ENCODE measurements around the gene GRM1.

GRM1 gene

DNA sequence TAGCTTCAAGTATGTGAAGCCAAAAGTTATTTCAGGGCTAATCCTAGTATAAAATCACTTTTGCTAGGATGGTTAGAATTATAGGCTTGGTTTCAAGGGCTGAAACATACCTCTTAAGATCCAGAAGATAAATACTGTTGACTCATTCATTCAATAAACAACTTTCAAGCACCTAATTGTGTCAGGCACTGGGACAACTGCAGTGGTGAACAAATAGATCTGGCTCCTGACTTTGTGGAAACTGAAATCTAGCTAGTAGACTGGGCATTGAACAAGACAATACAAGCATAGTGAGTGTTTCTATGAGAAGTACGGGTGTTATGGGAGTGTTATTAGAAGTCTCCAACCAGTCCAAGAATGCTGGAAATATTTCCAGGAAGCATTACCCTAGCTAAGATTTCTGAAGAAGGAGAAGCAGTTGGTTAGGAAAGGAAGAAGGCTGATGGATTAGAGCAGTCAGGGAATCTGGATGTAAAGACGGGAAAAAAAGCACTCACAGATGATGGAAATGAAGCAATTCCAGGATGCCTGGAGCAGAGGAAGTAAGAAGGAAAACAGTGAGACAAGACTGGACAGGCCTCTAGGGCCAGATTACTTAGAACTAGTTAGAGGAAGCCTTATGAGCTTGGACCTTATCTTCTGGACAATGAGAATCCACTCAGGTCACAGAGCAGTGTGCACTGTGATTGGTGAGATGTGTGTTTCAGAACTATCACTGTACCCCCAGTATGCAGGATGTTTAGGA lies 382.2 kb downstream of the GRM1 start:
- H3K36me3 ChIP-seq = no peaks in the 10 kb centered on the region

DNA sequence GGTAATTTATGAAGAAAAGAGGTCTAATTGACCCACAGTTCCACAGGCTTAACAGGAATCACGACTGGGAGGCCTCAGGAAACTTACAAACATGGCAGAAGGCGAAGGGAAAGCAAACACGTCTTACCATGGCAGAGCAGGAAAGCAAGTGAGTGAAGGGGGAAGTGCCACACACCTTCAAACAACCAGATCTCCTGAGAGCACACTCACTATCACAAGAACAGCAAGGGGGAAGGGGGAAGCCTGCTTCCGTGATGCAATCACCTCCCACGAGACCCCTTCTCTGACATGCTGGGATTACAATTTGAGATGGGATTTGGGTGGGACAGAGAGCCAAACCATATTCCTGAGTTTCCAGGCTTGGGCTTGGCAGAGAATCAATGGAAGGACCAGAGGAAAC lies 390.7 kb downstream of the GRM1 start:
- intact Hi-C loops (cut with DNase I; ENCODE audit: low total_unique reads) = no loop called here
- no peaks in the 10 kb centered on the region for H3K27me3 ChIP-seq
- H3K4me1 ChIP-seq = no peaks in the 10 kb centered on the region
- DNase-seq = no peak
- H3K36me3 ChIP-seq = no peaks in the 10 kb centered on the region
- H3K4me3 ChIP-seq = no peak overlapping the region
- H3K27ac ChIP-seq = no peak overlapping the region
- H3K9me3 ChIP-seq = no peaks in the 10 kb centered on the region
- TF ChIP-seq, protein P1, sequence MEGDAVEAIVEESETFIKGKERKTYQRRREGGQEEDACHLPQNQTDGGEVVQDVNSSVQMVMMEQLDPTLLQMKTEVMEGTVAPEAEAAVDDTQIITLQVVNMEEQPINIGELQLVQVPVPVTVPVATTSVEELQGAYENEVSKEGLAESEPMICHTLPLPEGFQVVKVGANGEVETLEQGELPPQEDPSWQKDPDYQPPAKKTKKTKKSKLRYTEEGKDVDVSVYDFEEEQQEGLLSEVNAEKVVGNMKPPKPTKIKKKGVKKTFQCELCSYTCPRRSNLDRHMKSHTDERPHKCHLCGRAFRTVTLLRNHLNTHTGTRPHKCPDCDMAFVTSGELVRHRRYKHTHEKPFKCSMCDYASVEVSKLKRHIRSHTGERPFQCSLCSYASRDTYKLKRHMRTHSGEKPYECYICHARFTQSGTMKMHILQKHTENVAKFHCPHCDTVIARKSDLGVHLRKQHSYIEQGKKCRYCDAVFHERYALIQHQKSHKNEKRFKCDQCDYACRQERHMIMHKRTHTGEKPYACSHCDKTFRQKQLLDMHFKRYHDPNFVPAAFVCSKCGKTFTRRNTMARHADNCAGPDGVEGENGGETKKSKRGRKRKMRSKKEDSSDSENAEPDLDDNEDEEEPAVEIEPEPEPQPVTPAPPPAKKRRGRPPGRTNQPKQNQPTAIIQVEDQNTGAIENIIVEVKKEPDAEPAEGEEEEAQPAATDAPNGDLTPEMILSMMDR (IDR thresholded peaks at IDR 0.05) = no peak

More for the DNA sequence above, 382.2 kb downstream of the GRM1 start:
- no peak overlapping the region for H3K27ac ChIP-seq
- TF ChIP-seq, protein P1 (IDR thresholded peaks at IDR 0.05) = no peak
- H3K4me1 ChIP-seq = no peaks in the 10 kb centered on the region
- no peaks in the 10 kb centered on the region for H3K9me3 ChIP-seq
- no peaks in the 10 kb centered on the region for H3K27me3 ChIP-seq
- H3K4me3 ChIP-seq = no peak overlapping the region
- DNase-seq = no peak
- intact Hi-C loops (cut with DNase I; ENCODE audit: low total_unique reads) = no loop called here

DNA sequence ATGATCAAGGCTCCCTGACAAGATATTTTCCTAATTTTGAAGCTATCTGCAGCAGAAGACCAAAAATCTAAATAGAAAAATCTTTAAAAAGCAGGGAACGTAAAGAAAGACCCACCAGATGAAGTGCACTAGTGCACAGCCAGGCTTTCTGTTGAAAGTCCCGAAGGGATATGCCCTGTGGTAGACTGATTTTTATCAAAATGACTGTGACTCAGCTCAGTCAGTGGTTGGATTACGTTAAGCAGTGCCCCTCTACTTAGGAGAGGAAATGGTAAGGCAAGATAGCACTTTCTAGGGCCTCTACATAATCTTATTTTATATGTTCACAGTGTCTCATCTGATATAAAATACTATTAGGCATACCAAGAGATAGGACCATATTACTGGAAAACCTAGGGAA lies 391.4 kb downstream of the GRM1 start:
- H3K27ac ChIP-seq = no peak overlapping the region
- no peak overlapping the region for H3K4me3 ChIP-seq
- intact Hi-C loops (cut with DNase I; ENCODE audit: low total_unique reads) = no loop called here
- no peaks in the 10 kb centered on the region for H3K36me3 ChIP-seq
- DNase-seq = no peak
- TF ChIP-seq, protein P1 (IDR thresholded peaks at IDR 0.05) = no peak
- H3K4me1 ChIP-seq = no peaks in the 10 kb centered on the region
- no peaks in the 10 kb centered on the region for H3K27me3 ChIP-seq
- H3K9me3 ChIP-seq = no peaks in the 10 kb centered on the region

DNA sequence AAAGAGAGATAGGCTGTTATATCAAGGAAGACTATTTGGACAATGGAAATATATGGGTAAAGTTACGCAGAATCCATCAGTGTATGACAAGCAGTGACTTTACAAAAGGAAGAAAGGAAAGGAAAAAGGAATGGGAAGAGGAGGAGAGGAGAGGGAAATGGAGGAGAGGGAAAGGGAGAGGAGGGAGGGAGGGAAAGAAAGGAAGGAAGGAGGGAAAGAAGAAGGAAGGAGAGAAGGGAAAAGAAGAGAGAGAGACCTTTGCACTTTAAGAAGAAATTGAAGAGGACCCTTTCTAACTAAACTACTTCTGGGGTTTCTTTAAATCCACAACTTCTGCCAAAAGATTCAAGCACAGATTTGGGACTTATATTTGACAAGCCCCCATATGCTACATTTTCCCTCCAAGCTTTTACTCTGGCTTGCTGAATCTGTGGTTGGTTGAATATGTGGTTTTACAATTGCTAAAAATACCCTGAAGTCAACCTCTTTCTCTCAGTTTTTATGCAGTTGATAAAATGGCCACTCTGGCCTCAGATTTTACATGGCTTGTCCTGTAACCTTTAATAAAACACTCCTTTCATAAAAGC lies 394.0 kb downstream of the GRM1 start:
- Histone ChIP-seq H3K27ac (no peak overlapping the region), H3K4me3 (no peak overlapping the region), H3K36me3 (no peaks in the 10 kb centered on the region), H3K9me3 (no peaks in the 10 kb centered on the region), H3K4me1 (no peaks in the 10 kb centered on the region), H3K27me3 (no peaks in the 10 kb centered on the region)
- TF ChIP-seq, protein P1 (IDR thresholded peaks at IDR 0.05) = no peak
- no peak for DNase-seq
- intact Hi-C loops (cut with DNase I; ENCODE audit: low total_unique reads) = no loop called here

DNA sequence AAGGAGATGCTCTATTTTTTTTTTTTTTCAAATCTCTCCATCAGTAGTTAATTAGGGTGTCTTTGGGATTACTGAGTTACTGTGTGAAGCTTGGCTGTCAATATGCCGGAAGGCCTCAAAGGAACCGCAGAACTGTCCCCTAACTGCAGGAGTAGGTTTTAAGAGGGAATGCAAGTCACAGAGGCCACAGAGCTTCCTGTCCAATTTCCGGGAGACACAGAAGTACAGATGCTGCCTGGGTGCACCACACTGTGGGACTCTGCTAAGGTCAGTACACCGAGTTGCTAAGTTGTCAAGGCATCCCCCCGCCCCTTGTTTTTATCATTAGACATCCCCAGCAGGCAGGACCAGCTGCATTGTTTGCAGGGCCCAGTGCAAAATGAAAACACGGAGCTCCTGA lies 394.6 kb downstream of the GRM1 start:
- no peaks in the 10 kb centered on the region for H3K9me3 ChIP-seq
- H3K27me3 ChIP-seq = no peaks in the 10 kb centered on the region
- no peak overlapping the region for H3K27ac ChIP-seq
- DNase-seq = no peak
- TF ChIP-seq, protein P1 (IDR thresholded peaks at IDR 0.05) = no peak
- H3K36me3 ChIP-seq = no peaks in the 10 kb centered on the region
- no peak overlapping the region for H3K4me3 ChIP-seq
- intact Hi-C loops (cut with DNase I; ENCODE audit: low total_unique reads) = no loop called here
- H3K4me1 ChIP-seq = no peaks in the 10 kb centered on the region

Measured in tibial artery (tissue), 4 donors.